HEK293 (cell line): ENCODE results near the gene INKA1.

Experiments
- CTCF ChIP-seq: fragments of 450-650 bp; formaldehyde crosslinking; IDR thresholded peaks from 2 replicates; pipeline ENCODE4 v1.5.1; 2016; ENCODE audit warnings: missing biosample characterization, missing genetic modification characterization
- REST ChIP-seq: fragments of 450-650 bp; formaldehyde crosslinking; IDR thresholded peaks from 2 replicates; pipeline ENCODE4 v1.5.1; 2016; ENCODE audit warnings: missing biosample characterization, missing genetic modification characterization

- TF ChIP-seq REST (tag by site-specific recombination) (no peak), CTCF (tag by site-specific recombination) (no peak)
These were observed 2.3 kb downstream of the INKA1 start for GRCh38 chr3:49805367-49805782.
